ENCODE data around the gene LLGL2.

GRCh38 chr17:75518983-75519537 is 6.4 kb upstream of the LLGL2 start:
- TF ChIP-seq POLR2AphosphoS5 (IDR thresholded peaks at IDR 0.05; ENCODE audit: insufficient read depth in 1 of 2, low read depth in 1 of 2) (no peak), CTCF (IDR thresholded peaks at IDR 0.05) (no peak), POLR2A (IDR thresholded peaks at IDR 0.05) (no peak)

Data from vagina (tissue), 2 donors.